ENCODE data around the gene MAPRE3. TPM values are rescaled to one million over a fixed set of nuclear protein-coding genes. Genes with fewer than 3 reads are reported as not detected.
A peak's percentile ranks its signal among the peaks of the same experiment; 100 is the strongest.
"Not testable (repeated sequence)": the region's sequence is repeated elsewhere in the genome, so short reads cannot be mapped to it uniquely, and the experiment has no call there.

Gene MAPRE3
- total RNA-seq, 2 experiments from 2014 or later: 2.9 to 3.8 TPM

DNA sequence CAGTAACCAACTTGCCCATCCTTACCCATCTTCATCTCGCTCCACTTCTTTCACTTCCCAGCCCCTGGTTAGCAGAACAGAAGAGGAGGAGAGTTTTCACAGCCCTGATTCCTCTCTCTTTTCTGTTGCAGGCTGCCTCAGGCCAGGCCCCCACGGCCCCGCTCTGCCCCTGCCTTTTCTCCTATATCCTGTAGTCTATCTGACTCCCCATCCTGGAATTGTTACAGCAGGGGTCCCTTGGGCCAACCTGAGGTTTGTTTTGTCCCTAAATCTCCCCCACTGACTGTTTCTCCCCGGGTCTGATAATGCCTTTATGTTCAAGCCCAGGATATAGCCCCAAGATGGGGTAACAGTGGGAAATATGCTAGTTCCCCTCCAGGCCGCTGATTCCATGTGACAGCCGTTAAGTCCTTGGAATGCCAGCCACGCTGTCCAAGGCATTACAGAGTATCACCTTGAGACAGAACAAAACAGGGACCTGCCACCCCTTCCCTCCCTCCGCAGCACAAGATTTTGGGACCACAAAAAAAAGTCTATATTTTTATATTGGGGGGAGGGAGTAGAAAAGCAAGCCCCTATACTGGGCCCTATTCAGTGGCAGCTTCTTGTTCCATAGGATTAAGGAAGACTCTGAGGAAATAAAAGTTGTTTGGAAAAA is 99.7 kb downstream of the MAPRE3 start:
- Mint-ChIP-seq H3K4me1 (ENCODE audit: low read depth) (peaks cover 70% of the 10 kb centered on the region), H3K27me3 (ENCODE audit: low read depth) (no peaks in the 10 kb centered on the region), H3K4me3 (peak overlapping the region; percentile 97), H3K27ac (peak overlapping the region; percentile 91), H3K36me3 (ENCODE audit: low read depth) (peaks cover 17% of the 10 kb centered on the region), H3K9me3 (no peaks in the 10 kb centered on the region)
- intact Hi-C loops (cut with micrococcal nuclease): loop anchor here (5.0 kb wide), 1 partner anchor 302 kb away; the partner anchor contains the start of genes EIF2B4 and SNX17
- no peak for DNase-seq
- CTCF ChIA-PET: interaction anchor here (2.1 kb wide), 1 partner anchor 14 kb away, joined by 13 read pairs; no protein-coding TSS in a partner anchor

DNA sequence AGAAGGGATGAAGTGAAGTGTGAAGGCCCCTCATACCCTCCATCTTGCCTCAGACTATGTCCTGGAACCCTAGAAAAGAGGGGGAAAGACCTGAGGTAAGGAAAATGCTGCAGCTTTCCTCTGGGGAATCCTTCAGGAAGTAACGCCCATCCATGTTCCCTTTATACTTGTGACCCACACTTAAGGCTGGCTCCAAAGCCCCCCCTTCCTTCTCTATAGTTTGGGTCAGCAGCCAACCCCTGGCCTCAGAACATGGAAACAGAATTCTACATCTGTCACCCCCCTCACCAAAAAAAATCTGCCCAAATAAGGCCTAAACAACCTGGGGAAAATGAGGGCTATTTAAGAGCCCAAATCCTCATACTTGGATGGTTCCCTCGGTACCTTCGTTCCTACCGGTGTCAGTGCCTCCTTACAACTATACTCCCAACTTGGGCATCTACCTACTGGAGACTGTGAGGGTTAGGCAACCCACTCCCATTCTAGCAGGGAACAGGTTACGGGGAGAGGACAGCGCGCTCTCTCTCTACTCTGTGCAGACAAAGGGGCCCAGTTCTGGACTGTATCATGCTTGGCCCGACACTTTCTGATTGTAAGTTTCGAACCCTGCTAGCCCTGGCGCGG is 100.3 kb downstream of the MAPRE3 start:
- CTCF ChIA-PET: interaction anchor here (0.8 to 2.1 kb wide), 4 partner anchors 11 to 232 kb away, joined by 3 to 13 read pairs (median 4); no protein-coding TSS in a partner anchor
- intact Hi-C loops (cut with micrococcal nuclease): loop anchor here (1.0 to 5.0 kb wide), 5 partner anchors 11 to 302 kb away; partner anchors contain the start of genes AGBL5, EIF2B4, KHK and SNX17
- Mint-ChIP-seq H3K27me3 (ENCODE audit: low read depth) (no peaks in the 10 kb centered on the region), H3K4me3 (peak overlapping the region; percentile 97), H3K9me3 (no peaks in the 10 kb centered on the region), H3K36me3 (ENCODE audit: low read depth) (peaks cover 15% of the 10 kb centered on the region), H3K4me1 (ENCODE audit: low read depth) (peaks cover 73% of the 10 kb centered on the region), H3K27ac (peak overlapping the region; percentile 91)
- no peak for DNase-seq

DNA sequence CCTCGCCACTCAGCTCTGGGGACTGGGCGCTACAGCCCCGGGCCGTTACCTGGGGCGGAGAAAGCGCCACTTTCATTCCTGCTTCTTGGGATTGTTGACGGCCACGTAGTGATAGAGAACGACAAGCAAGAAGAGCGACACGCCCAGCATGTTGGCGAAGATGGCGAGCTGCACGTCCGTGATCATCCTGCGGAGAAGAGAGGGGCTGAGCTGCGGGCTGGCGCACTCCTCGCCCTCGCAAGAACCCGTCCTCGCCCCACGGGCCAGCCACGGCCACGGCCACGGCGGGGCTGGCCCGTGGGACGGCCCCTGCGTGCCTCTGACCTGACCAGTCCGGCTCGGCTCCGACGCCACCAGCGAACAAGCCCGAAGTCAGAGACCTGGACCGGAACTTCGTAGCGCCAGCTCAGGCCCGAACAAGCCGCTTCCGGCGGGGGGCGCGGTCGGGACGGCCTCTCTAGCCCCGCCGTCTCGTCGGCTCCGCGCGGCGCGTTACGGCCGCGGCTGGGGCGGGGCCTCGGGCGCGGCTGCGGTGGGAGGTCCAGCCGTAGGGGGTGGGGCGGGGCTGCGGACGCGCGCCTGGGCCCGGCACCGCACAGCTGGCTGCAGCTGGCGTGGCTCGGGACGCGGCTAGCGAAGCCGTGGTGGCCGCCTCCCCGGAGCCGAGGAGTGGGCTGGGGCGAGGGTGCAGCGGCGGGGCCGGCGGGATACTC is 101.0 kb downstream of the MAPRE3 start, which contains the start of gene OST4:
OST4 (minus strand) TSS at position 378 of the 713 bp plus-strand sequence.
- intact Hi-C loops (cut with micrococcal nuclease): loop anchor here (1.0 to 5.0 kb wide), 5 partner anchors 10 to 301 kb away; partner anchors contain the start of genes AGBL5, EIF2B4, KHK and SNX17
- Mint-ChIP-seq H3K36me3 (ENCODE audit: low read depth) (peaks cover 11% of the 10 kb centered on the region), H3K4me3 (peak within 1 kb of the TSS; percentile 97), H3K9me3 (no peaks in the 10 kb centered on the region), H3K27me3 (ENCODE audit: low read depth) (no peaks in the 10 kb centered on the region), H3K27ac (peak within 1 kb of the TSS; percentile 91), H3K4me1 (ENCODE audit: low read depth) (peaks cover 76% of the 10 kb centered on the region)
- CTCF ChIA-PET: interaction anchor here (0.8 to 2.1 kb wide), 4 partner anchors 10 to 232 kb away, joined by 3 to 13 read pairs (median 4); no protein-coding TSS in a partner anchor
- peak; percentile 88 for DNase-seq

DNA sequence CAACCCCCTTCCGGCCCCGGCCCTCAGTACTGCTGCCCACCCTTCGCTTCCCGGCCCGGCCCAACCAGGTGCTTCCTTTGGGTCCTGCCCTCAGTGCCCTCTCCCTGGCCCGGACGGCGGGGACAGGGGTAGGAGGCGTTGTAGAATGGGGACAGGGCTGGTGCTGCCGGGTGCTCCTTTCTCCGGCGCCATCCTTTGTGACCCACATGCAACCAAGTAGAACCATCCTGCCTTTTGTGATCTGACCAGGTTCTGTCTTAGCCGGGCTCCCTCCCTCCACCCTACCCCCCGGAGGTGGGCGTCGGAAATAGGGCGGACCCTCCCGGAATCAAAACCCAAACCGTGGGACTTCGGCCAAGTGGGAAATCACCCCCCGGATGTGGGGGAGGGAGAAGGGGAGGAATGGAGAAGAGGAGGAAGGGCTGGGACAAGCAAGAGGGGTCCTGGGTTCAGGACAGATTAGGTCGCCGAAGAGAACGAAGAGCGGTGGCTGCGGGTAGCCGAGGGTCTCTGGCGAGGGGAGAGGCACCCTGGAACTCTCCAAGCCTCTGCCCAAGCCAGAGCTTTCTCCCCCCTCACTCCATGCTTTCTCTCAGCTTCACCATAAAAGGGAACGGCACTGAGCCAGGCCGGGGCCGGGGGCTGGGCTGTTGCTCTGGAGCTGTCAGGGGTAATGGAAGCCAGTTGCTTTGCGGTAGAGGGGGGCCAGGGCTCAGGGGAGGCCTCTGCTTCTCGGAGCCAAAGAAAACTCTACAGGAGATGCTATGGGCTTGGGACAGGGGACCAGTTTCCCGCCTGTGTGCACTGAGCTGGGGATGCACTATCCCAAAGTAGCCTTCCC is 101.8 kb downstream of the MAPRE3 start:
- Mint-ChIP-seq H3K4me3 (peak overlapping the region; percentile 81), H3K9me3 (no peaks in the 10 kb centered on the region), H3K4me1 (ENCODE audit: low read depth) (peaks cover 75% of the 10 kb centered on the region), H3K27me3 (ENCODE audit: low read depth) (no peaks in the 10 kb centered on the region), H3K27ac (peak overlapping the region; percentile 87), H3K36me3 (ENCODE audit: low read depth) (peaks cover 10% of the 10 kb centered on the region)
- intact Hi-C loops (cut with micrococcal nuclease): loop anchor here (1.0 to 5.0 kb wide), 5 partner anchors 9 to 300 kb away; partner anchors contain the start of genes AGBL5, EIF2B4, KHK and SNX17
- CTCF ChIA-PET: interaction anchor here (1.0 to 2.1 kb wide), 3 partner anchors 9 to 19 kb away, joined by 4 to 13 read pairs (median 5); no protein-coding TSS in a partner anchor
- DNase-seq: peak; percentile 47

GRCh38 chr2:27072920-27073319 is 102.5 kb downstream of the MAPRE3 start:
- peaks cover 70% of the 10 kb centered on the region for H3K4me1 Mint-ChIP-seq (ENCODE audit: low read depth)
- no peaks in the 10 kb centered on the region for H3K27me3 Mint-ChIP-seq (ENCODE audit: low read depth)
- intact Hi-C loops (cut with micrococcal nuclease): loop anchor here (5.0 kb wide), 1 partner anchor 299 kb away; the partner anchor contains the start of genes EIF2B4 and SNX17

GRCh38 chr2:27073782-27074181 is 103.3 kb downstream of the MAPRE3 start:
- Mint-ChIP-seq H3K9me3 (no peaks in the 10 kb centered on the region), H3K27me3 (ENCODE audit: low read depth) (no peaks in the 10 kb centered on the region), H3K36me3 (ENCODE audit: low read depth) (peaks cover 7% of the 10 kb centered on the region), H3K4me3 (no peak overlapping the region), H3K27ac (peak overlapping the region; percentile 59), H3K4me1 (ENCODE audit: low read depth) (peaks cover 62% of the 10 kb centered on the region)
- CTCF ChIA-PET: interaction anchor here (1.5 to 1.8 kb wide), 2 partner anchors 12 to 112 kb away, joined by 4 to 5 read pairs; no protein-coding TSS in a partner anchor
- no peak for DNase-seq
- intact Hi-C loops (cut with micrococcal nuclease): loop anchor here (5.0 kb wide), 1 partner anchor 299 kb away; the partner anchor contains the start of genes EIF2B4 and SNX17

More at GRCh38 chr2:27072920-27073319, 102.5 kb downstream of the MAPRE3 start:
- H3K27ac Mint-ChIP-seq: peak overlapping the region; percentile 87
- H3K4me3 Mint-ChIP-seq: peak overlapping the region; percentile 81
- no peak for DNase-seq
- CTCF ChIA-PET: interaction anchor here (0.7 to 1.5 kb wide), 3 partner anchors 8 to 237 kb away, joined by 4 to 5 read pairs (median 4); no protein-coding TSS in a partner anchor
- H3K36me3 Mint-ChIP-seq (ENCODE audit: low read depth): peaks cover 7% of the 10 kb centered on the region
- no peaks in the 10 kb centered on the region for H3K9me3 Mint-ChIP-seq

DNA sequence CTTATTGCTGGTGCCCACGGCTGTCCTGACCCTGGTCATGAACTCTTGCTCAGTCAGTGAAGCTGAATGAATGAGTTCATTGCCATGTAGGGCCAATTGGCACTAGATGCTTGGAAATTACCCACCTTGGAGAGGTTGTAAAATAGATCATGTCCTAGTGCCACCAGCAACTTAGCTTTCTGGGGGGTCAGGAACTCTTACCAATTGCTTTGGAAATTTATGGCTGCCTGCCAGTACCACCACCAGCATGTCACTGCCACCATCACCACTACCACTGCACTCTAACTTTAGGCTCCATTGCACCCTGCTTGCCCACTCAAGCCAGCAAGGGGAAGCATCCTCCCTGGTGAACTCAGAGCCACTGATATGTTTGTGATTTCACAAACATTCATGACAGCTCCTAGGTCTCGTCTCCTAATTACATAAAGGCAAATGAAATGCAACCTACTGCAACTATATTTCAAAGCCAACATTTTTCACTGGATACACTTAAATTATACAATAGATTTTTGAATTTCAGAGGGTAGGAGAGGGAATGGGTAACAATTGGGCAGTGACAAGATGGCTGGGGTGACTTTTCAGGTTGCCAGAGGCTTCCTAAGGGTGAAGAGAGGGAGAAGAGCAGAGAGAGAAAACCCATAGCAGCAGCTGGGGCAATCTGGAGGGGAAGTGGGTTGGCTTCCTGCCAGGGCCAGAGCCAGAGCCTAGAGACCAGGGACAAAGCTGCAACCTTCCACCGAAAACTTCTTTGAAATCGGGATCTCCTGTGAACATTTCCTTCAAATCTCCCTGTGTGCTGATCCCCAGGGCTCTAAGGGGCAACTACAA is 104.5 kb downstream of the MAPRE3 start:
- H3K4me3 Mint-ChIP-seq: no peak overlapping the region
- peaks cover 50% of the 10 kb centered on the region for H3K4me1 Mint-ChIP-seq (ENCODE audit: low read depth)
- H3K9me3 Mint-ChIP-seq: no peaks in the 10 kb centered on the region
- peak; percentile 54 for DNase-seq
- CTCF ChIA-PET: interaction anchor here (1.8 kb wide), 1 partner anchor 10 kb away, joined by 5 read pairs; no protein-coding TSS in a partner anchor
- H3K36me3 Mint-ChIP-seq (ENCODE audit: low read depth): peaks cover under 1% of the 10 kb centered on the region
- H3K27ac Mint-ChIP-seq: peak overlapping the region; percentile 70
- no peaks in the 10 kb centered on the region for H3K27me3 Mint-ChIP-seq (ENCODE audit: low read depth)
- intact Hi-C loops (cut with micrococcal nuclease): loop anchor here (5.0 kb wide), 1 partner anchor 297 kb away; the partner anchor contains the start of genes EIF2B4 and SNX17

DNA sequence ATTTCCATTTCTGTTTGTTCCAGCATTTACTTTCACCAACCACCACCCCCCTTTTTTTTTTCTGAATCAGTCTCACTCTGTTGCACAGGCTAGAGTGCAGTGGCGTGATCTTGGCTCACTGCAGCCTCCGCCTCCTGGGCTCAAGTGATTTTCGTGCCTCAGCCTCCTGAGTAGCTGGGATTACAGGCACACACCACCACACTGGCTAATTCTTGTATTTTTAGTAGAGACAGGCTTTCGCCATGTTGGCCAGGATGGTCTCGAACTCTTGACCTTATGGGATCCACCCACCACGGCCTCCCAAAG is 105.1 kb downstream of the MAPRE3 start:
- H3K27ac Mint-ChIP-seq: peak overlapping the region; percentile 70
- H3K9me3 Mint-ChIP-seq; H3K36me3 Mint-ChIP-seq (ENCODE audit: low read depth); intact Hi-C loops (cut with micrococcal nuclease); CTCF ChIA-PET; H3K27me3 Mint-ChIP-seq (ENCODE audit: low read depth); H3K4me3 Mint-ChIP-seq: not testable (repeated sequence)
- peaks cover 45% of the 10 kb centered on the region for H3K4me1 Mint-ChIP-seq (ENCODE audit: low read depth)
- DNase-seq: peak; percentile 38

DNA sequence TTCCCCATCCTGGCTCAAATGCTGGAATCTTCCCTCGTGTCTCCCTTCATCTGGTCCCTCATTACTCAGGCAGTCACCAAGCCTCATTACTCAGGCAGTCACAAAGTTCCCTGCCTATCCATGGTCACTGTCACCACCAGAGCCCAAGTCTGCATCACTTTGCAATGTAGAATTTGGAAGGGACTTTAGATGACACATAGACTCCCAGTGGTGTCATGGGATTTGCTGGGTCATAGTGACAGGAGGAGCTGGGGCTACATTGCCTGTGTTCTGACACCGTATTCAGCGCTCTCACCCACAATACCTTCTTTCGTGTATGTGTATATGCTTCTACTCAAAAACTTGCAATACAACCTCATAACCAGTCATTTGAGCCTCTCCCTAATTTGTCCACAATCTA is 105.9 kb downstream of the MAPRE3 start:
- CTCF ChIA-PET: interaction anchor here (0.5 kb wide), 1 partner anchor 116 kb away, joined by 3 read pairs; no protein-coding TSS in a partner anchor
- no peak overlapping the region for H3K27ac Mint-ChIP-seq
- H3K27me3 Mint-ChIP-seq (ENCODE audit: low read depth): no peaks in the 10 kb centered on the region

More for the DNA sequence above, 105.9 kb downstream of the MAPRE3 start:
- Mint-ChIP-seq H3K4me1 (ENCODE audit: low read depth) (peaks cover 47% of the 10 kb centered on the region), H3K36me3 (ENCODE audit: low read depth) (no peaks in the 10 kb centered on the region), H3K4me3 (no peak overlapping the region), H3K9me3 (no peaks in the 10 kb centered on the region)
- intact Hi-C loops (cut with micrococcal nuclease): no loop called here
- no peak for DNase-seq
